ENCODE data around the gene VANGL1.

The VANGL1 gene

DNA sequence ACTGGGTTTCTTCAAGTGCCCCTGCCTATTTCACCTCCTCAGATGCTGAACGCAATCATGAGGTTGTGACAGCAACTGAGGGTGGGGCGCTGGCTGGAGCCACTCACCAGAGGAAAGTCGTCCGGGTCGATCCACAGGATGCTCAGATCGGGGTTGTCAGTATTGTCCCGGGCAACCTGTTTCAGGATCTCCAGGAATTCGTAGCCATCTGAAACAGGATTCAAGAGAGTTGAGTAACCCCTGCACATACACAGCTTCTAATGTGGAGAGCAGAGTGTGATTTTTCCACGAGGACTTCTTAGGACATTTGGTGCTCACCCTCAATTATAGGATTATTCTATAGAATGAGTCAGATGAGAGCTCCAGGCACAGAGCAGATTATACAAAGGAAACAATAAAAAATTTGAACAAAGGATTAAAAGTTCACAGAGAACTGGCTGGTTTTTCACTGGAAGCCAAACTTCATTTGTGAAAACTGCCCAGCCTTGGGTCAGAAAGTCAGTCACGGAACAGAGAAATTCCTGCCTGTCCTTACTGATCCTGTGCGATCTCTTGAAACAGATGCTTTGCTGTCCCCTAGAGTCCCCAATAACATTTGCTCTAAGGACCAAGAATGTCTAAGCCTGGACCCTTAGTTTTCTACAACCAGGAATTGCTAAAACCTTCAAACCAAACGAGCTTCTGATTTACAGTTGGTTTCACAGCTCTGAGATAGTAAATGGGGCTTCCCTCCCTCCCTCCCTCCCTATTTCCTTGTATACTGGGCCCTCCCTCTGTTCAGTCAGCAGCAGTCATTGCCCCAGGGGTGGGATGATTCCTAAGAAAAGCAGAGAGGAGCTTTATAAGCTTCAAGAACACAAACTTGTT lies 63.5 kb downstream of the VANGL1 start:
- no peak for DNase-seq (ENCODE audit: low read depth)

DNA sequence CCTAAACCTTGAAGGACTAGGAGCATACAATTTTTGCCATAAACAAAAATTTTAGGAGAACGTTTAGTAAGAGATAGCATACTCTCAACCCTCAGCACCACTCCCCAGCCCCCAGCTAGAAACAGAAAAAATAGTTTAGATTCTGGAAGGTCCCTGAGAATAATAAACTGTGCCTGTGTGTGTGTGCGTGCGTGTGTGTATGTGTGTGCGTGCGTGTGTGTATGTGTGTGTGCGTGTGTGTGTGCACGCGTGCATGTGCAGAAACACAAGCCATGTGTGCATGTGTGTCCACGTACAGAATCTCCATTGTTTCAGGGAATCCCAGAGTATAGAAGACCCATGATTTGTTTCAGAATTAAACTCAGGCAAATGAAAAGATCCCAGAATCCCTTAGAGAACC lies 64.2 kb downstream of the VANGL1 start:
- no peak for DNase-seq (ENCODE audit: low read depth)

DNA sequence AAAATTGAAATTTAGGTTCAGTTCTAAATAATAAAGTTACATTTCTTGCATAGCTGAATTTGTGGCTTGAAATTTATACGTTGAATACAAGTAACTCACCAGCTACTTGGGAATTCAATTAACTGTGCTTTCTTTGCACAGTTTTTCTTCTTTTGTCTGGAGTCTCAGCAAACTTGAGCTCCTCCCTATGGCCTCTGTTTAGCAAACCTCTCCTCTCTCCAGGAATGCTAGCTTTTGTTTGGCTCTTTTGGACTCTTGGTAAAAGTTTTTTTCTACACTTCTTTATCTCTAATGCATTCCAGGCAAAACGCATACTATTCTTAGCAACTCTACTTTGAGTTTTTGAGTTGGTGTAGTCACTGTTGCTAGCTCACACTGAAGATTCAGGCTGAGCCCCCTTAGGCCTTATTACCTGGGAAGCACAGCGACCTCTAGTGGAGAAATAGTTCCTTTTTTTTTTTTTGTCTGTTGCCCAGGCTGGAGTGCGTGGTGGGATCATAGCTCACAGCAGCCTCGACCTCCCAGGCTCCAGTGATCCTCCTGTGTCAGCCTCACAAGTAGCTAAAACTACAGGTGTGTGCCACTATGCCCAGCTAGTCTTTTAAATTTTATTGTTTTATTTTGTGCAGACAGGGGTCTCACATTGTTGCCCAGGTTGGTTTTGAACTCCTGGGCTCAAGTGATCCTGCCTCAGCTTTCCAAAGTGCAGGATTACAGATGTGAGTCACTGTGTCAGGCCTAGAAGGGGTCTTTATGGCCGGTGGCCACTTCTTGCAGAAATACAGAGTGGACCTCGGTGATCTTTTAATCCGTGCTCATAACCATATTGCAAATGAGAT lies 65.0 kb downstream of the VANGL1 start:
- DNase-seq (ENCODE audit: low read depth): no peak

DNA sequence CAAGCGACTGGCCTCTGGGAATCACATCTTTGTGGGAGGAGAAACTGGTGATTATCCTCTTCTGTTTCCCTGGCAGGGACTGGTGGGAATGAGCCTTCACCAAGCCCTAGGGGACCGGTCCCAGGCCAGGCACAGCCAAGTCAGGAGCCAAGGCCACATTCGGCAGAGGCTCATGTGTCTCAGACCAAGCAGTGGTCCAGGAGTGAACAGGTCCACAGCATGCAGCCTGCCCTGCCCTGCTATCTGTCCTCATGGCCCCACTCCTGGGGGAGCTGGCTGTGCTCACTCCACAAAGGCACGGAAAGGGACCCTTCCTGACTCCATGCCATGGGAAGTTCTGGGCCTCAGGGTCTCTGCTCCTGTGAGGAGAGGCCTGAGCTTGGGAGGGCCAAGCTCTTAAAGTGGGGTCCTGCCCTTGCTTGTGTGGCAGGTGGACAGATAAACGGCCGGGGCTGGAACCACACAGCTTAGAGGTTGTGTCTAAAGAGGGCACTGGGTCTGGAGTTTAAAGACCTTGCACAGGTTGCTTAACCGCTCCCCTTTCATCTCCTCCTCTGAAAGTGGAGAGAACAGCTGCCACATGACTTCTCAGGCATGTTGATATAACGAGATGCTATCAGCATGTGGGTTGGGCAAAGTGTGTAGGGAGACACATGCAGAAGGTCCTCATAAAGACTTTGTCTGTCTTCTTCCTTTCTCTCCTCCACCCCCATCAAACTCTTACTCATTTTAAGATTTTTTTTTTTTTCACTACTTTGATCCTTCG lies 69.3 kb downstream of the VANGL1 start:
- no peak for DNase-seq (ENCODE audit: low read depth)

DNA sequence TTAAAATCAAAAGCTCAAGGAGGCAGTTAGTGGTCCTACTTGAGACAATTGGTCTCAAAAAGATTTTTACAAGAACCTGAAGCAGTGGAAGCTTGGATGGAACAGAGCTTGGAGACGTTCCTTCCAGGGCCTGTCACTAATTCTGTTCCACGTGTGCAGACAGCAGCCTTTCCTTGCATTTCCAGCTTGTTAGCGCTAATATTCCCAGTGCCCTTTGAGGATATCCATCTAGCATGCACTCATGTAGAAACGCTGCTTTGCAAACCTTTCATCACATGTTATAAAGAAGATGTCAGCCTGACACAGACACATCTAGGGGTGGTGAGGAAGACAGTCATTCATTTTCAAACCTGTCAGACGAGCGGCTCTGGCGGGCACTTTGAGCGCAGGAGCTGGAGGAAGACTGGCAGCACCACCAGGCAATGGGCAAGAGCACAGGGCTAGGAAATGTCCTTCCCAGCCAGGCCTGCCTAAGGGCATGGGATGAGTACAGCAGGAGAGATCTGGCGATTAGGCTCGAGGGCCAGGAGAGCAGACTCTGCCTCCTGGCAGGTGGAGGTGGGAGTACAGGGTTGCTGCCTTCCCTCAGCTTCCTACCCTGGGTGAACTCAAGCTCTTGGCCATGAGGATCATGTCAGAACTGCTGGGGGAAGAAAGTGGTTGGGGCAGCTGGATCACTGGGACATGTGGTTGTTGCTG lies 71.3 kb downstream of the VANGL1 start:
- no peak for DNase-seq (ENCODE audit: low read depth)

DNA sequence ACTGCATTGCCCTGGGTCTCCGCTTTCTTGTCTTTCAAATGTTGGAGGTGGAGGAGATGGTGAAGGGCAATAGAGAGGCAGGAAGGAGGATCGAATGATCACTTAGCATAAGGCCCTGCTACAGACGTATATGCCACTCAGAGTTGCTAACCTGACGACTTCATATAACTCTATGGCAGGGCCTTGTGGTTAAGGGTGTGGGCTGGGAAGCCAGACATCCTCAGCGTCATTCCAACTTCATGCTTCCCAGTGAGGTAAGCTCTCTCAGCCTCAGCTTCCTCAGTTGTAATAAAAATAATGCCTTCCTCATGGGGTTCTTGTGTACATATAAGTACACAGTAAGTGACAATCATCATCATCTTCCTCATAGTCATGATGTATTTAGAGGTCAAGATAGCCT lies 72.1 kb downstream of the VANGL1 start:
- DNase-seq (ENCODE audit: low read depth): no peak

DNA sequence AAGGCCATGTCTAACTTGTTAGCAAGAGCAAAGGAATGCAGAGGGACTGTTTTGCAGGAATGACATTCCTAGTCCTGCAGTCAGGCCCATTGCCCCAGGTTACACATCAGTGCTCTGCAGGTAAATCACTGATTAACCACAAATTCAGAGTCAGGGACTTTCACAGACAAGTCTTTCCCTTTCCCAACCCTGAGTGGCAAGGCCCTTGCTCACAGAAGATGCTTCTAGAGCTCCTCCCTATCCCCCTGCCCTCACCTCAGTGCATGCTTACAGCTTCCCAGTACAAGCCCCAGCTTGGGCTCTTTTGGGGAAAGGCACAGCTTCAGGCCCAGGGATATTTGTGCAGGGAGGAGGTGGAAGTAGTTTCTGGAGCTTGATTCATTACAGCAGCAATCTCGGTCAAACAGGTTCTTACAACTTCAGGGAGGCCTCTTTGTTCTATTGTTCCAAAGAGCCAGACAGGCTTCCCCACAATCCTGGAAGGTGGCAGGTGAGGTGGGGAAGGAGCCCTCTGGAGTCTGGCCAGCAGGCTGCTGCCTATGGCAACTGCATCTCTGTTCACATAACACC lies 72.9 kb downstream of the VANGL1 start:
- no peak for DNase-seq (ENCODE audit: low read depth)

DNA sequence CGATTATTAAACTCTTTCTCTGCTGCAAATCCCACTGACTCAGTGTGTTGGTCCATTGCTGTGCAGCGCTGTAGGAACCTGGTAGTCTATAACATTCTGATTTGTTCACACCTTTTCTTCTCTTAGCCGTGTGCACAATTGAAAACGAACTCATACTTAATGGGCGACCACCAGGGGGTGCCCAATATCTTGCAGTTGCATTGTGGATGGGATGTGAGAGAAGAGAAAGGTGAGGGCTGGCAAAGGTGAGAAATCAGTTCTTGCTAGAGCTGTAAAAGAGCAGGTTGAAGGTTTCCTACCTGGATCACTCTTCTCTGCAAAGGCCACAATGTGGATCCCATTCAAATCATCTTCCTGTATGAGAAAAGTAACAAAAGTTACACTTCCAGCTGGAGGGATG lies 75.8 kb downstream of the VANGL1 start:
- no peak for DNase-seq (ENCODE audit: low read depth)

DNA sequence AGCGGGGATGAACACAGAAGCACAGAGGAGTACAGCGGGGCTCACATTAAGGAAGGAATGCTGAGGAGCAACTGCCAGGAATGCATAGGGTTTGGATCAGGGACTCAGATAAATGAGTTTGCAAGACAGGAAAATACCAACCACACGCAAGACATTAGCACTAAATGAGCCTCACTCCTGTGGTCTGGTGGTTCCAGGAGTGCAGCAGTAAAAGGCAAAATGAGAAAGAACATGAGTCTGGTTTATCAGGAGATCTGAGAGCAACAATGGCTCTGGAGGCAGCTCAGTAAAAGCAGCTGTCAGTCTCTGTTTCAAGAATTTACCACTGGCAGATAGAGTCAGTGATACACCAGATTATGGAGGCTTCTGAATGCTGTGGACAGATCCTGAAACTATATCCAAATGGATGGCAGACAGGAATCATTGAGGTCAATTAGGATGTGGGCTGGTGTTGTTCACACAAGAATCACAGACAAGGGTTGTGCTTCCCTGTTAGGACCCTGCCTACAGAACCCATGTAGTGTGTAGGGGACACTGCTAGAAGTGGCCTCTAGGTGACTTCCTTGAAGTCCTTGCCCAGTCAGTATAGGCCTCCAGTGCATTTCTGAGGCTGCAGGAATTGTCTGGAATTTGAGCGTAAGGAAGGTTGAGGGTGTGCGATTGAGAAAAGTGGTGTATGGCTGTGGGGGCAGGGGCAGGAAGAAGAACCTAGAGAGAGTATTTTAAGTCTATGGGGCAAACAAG lies 76.4 kb downstream of the VANGL1 start:
- DNase-seq (ENCODE audit: low read depth): no peak

DNA sequence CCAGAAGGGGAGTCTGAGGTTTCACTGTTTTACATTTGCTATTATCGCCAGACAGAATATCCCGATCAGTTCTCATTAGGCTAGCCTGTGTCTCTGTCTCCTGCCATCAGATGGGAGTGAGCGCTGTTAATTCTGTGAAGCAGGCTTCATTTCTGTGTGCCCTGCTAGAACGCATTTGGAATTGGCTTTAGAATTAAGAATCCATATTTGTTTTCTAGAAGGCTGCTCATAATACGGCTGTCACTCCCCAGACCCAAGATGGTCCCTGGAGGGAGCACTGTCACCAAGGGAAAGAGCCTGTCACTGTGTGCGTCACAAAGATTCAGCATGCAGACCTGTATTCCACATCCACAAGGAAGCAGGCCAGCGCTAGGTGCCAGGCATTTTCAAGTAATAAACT lies 77.5 kb downstream of the VANGL1 start:
- no peak for DNase-seq (ENCODE audit: low read depth)

DNA sequence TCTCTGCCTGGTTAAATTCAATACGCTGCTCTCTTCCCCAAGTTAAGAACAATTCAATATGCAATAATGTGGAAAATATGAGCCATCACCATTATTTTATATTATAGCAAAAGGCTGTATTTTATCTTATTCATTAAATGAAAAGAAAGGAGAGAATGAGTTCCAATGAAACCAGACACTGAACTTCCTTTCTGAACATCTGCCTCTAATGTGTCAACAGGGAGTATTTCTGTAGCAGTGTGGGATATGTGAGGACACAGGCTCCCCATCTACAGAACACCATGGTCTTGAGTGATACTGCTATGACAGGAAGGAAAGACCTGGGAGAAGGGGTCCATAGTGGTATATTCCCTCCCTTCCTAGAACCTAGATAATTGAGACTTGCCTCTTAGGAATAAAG lies 80.5 kb downstream of the VANGL1 start:
- DNase-seq (ENCODE audit: low read depth): no peak

DNA sequence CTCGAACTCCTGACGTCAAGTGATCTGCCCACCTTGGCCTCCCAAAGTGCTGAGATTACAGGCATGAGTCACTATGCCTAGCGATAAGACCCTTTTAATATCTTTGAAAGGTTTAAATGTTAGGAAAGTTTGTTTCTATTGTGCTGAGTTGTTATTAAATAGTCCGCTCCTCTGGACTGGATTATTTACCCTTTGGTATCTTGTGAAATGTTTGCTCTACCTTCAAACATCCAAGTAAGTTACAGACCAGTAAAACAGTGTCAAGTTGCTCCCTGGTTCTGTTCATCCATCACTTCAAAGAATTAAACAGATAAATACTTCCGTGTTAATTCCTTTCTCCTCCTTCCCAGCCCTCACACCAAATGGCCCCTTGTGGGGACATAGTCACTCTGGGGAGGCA lies 82.0 kb downstream of the VANGL1 start:
- no peak for DNase-seq (ENCODE audit: low read depth)

DNA sequence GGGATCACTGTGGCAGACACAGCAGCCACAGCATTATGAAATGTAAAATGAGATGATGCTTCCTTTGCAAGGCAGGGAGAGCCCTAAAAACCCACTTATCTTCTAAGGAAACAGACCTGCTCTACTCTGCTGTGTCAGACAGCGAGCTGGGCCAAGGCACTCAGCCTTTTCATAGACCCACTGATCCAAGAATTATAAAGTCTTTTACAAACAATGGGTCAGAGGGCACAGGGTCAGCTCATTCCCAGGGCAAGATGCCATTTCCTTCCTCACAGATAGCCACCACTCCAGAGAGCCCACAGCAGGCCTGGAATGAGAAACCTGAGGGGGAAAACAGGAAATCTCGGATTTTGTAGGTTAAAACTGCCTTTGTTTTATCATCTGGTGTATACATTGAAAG lies 83.8 kb downstream of the VANGL1 start:
- DNase-seq (ENCODE audit: low read depth): no peak

DNA sequence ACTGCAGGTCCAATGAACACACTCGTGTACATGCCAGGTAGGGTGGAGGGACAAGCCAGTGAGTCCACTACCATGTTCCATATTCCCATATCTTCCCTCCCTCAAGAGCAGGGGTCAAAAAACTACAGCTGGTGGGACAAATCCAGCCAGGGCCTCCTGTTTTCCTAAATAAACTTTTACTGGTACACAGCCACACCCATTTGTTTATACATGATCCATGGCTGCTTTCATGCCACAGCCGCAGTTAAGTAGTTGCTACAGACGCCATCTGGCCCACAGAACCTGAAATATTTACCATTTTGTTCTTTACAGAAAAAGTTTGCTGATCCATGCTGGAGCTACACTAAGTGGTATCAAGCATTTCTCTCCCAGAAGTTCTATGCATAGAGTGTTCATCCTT lies 84.4 kb downstream of the VANGL1 start:
- DNase-seq (ENCODE audit: low read depth): no peak

DNA sequence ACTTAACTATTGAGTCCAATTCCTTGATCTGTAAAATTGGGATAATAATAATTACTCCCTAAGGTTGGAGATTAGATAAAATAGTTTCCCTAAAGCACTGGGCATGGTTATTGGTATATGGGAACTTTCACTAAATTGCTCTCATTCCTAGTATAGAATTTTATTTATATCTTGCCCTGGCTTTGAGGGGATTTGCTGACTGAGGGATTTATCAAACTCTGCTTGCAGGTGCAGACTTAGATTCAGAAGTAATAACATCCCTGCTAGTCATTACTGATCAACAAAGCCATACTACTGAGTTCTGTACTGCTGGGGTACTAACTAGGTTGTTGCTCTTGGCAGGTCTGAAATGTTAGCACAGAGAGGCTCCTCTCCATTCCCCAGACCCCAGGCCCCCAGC lies 84.8 kb downstream of the VANGL1 start:
- DNase-seq (ENCODE audit: low read depth): no peak

DNA sequence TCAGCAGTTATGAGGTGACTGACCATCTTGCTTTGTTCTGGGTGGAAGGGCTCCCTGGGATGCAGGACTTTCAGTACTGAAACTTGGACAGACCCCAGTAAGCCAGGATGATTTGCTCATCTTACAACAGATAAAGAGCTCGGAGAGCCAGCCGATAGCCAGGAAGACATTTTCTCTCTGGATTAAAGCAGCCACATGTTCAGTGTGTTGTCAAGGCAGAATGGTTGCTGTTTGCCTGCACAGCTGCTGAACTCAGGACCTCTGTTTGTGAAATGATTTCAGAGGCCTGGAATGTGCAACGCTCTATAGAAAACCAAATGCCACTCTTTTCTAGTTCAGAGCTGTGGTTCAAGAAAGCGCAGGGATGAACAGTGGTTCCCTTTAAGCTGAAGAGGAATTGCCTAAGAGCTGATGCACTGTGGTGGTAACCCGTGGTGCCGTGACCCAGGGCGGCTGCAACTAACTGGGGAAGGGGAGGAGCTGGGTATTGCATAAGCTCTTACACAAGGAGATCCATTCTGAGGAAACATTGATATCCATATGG lies 86.0 kb downstream of the VANGL1 start:
- DNase-seq (ENCODE audit: low read depth): no peak

DNA sequence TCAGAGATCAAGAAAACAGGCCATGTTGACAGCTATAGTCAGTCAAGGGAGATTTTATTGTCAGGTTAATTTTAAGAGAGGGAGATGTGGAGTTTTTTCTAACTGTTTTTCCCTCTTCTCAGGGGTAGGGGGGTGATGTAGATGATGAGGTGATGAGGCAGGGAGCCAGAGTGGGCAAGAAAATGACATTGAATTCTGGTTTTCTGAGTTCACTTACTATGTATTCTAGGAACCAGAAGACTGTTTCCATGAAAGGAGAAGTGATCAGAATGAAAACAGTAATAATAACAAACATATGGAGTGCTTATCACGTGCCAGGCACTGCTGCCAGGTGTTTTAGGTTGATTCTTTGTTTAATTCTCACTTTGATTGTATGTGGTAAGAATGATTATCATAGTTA lies 86.6 kb downstream of the VANGL1 start:
- no peak for DNase-seq (ENCODE audit: low read depth)

DNA sequence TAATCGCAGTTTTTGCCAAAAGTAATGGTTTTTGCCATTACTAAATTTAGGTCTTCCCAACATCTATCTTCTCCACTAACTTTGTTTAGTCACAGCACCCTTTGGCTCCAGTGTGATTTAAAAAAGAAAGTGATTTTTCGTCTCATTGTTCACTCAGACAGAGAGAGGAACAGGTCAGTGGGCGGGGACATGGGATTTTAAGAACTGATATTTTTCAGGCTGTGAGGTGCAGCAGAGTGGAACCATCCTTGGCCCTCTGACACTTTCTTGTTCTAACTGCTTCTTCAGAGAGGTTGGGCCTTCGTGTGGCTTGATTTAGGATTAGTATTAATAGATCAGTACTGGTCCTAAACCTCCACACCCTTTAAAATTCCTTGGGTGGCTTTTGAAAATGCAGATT lies 88.0 kb downstream of the VANGL1 start:
- no peak for DNase-seq (ENCODE audit: low read depth)

DNA sequence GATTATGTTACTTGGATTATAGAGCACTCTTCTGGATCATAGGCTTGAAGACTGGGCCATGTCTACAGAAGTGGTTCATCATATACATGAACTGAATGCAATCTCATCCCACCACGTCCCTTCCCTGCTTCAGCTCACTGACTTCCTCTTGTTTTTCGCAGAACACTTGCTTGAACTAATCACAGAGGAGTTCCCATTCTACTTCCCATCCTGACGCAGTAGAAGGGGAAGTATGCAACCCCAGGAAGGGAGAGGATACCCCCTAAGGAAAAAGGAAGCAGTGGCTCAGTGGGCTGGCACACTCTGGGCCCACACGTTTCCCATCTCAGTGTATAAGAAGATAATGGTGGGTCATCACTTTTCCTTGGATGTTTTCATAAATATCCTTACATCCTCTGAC lies 90.5 kb downstream of the VANGL1 start:
- no peak for DNase-seq (ENCODE audit: low read depth)

DNA sequence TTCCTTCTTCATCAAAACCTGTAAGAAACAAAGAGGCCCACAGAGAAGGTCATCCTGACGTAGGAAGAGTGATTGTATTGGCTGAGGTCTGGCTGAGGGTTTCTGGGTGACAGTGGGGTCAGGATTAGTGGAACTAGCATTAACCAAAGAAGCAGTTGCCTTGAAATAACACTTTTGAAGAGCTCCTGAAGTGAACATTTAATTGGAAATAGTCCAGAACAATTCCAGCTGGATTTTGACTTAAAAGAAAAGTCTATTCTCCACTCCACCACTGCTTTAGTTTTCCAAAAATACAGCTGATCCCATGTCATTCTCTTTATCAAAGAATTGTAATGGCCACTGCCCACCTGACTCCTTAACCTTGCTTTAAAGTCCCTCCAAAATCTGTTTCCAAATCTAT lies 99.0 kb downstream of the VANGL1 start:
- no peak for DNase-seq (ENCODE audit: low read depth)

All from HS-27A (cell line).